ENCODE measurements around the gene ITIH1. TPM values are rescaled to one million over a fixed set of nuclear protein-coding genes. Genes with fewer than 3 reads are reported as not detected.

The ITIH1 gene
- total RNA-seq, 1 donor from 2014 or later: 0.80 TPM

DNA sequence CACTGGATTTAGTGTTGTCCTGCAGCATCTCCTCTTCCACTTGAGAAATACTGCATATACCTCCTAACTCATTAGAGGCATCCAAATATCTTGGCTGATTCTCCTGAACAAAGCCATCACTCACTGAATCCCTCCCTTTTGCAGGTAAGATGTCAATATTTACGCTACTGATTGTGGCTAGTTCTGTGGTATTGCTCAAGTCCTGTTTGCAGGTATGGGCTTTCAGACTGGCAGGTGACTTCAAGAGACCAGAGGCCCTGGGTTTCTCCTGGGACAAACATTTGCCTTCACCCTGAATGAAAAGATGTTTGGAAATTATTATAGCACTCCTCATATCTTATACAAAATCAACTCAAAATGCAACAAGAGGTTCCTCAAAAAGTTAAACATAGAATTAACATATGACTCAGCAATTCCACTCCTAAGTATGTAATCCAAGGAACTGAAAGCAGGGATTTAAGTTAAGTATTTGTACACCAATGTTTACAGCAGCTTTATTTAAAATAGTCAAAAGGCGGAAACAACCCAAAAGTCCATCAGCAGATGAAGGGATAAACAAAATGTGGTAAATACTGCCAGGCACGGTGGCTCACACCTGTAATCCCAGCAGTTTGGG lies 25.2 kb upstream of the ITIH1 start:
- H3K4me3 Mint-ChIP-seq: no peak overlapping the region
- CTCF ChIA-PET: no interaction called here
- intact Hi-C loops (cut with micrococcal nuclease): no loop called here
- ATAC-seq (ENCODE audit: low read depth): no peak
- peaks cover 79% of the 10 kb centered on the region for H3K36me3 Mint-ChIP-seq (ENCODE audit: low read depth)
- no peaks in the 10 kb centered on the region for H3K9me3 Mint-ChIP-seq
- POLR2A ChIA-PET: no interaction called here
- DNase-seq: no peak
- TF ChIP-seq, protein P1, sequence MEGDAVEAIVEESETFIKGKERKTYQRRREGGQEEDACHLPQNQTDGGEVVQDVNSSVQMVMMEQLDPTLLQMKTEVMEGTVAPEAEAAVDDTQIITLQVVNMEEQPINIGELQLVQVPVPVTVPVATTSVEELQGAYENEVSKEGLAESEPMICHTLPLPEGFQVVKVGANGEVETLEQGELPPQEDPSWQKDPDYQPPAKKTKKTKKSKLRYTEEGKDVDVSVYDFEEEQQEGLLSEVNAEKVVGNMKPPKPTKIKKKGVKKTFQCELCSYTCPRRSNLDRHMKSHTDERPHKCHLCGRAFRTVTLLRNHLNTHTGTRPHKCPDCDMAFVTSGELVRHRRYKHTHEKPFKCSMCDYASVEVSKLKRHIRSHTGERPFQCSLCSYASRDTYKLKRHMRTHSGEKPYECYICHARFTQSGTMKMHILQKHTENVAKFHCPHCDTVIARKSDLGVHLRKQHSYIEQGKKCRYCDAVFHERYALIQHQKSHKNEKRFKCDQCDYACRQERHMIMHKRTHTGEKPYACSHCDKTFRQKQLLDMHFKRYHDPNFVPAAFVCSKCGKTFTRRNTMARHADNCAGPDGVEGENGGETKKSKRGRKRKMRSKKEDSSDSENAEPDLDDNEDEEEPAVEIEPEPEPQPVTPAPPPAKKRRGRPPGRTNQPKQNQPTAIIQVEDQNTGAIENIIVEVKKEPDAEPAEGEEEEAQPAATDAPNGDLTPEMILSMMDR (IDR thresholded peaks at IDR 0.05): no peak
- no peaks in the 10 kb centered on the region for H3K27me3 Mint-ChIP-seq
- no peak overlapping the region for H3K27ac Mint-ChIP-seq
- H3K4me1 Mint-ChIP-seq: no peaks in the 10 kb centered on the region

DNA sequence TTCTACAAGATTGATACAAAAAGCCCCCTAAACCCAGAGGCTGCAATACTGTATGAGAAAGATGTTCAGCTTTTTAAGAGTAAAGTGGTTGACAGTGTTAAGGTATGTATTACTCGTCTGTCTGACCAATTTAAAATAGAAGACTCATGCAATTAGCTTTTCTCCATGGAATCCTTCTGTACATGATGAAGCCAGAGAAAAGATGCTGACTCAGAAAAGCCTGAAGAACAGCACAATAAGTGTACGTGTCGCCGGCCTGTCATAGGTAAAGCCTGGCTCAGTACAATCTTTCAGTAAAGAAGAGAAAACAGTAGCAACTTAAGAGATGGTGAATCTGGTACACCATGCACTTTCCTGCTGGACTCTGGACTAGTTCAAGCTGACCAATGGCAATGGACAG lies 23.0 kb upstream of the ITIH1 start:
- DNase-seq (no peak), ATAC-seq (ENCODE audit: low read depth) (no peak)
- H3K36me3 Mint-ChIP-seq (ENCODE audit: low read depth): peaks cover 80% of the 10 kb centered on the region
- TF ChIP-seq, protein P1 (IDR thresholded peaks at IDR 0.05): no peak
- H3K9me3 Mint-ChIP-seq: no peaks in the 10 kb centered on the region
- intact Hi-C loops (cut with micrococcal nuclease): no loop called here
- ChIA-PET CTCF (no interaction called here), POLR2A (no interaction called here)
- H3K4me1 Mint-ChIP-seq: no peaks in the 10 kb centered on the region
- no peaks in the 10 kb centered on the region for H3K27me3 Mint-ChIP-seq
- no peak overlapping the region for H3K4me3 Mint-ChIP-seq
- H3K27ac Mint-ChIP-seq: no peak overlapping the region

DNA sequence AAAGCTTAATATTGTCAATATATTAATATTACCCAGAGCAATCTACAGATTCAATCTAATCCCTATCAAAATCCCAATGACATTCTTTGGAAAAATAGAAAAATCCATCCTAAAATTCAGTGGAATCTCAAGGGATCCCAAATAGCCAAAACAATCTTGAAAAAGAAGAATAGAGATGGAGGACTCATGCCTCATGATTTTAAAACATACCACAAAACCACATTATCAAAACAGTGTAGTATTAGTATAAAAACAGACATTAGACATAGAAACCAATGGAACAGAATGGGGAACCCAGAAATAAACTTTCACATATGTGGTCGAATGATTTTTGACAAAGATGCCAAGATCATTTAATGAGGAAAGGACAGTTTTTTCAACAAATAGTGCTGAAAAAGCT lies 21.3 kb upstream of the ITIH1 start:
- intact Hi-C loops (cut with micrococcal nuclease): no loop called here
- no peak for DNase-seq
- CTCF ChIA-PET: no interaction called here

DNA sequence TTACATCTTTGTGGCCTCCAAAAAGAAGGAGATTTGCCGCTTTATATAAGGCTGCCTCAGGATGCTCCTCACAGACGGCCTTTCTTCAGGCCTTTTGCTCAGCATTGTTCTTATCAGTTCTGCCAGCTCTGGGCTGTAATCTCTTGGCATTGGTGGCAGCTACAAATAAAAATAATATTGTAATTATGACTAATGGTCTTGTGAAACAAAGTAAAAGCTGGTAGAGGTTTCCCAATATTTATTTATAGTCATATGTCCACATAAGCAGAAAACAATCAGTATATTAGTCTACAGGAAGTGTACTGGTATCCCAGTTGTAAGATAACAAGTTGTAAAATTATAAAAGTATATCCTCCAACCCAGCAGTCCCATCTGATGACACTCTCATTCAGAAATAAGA lies 13.9 kb upstream of the ITIH1 start:
- no peak overlapping the region for H3K27ac Mint-ChIP-seq
- ATAC-seq (ENCODE audit: low read depth) (no peak), DNase-seq (no peak)
- H3K9me3 Mint-ChIP-seq: no peaks in the 10 kb centered on the region
- ChIA-PET CTCF (no interaction called here), POLR2A (no interaction called here)
- TF ChIP-seq, protein P1 (IDR thresholded peaks at IDR 0.05): no peak
- H3K4me1 Mint-ChIP-seq: no peaks in the 10 kb centered on the region
- H3K27me3 Mint-ChIP-seq: no peaks in the 10 kb centered on the region
- no peak overlapping the region for H3K4me3 Mint-ChIP-seq
- intact Hi-C loops (cut with micrococcal nuclease): no loop called here
- peaks cover 80% of the 10 kb centered on the region for H3K36me3 Mint-ChIP-seq (ENCODE audit: low read depth)

More for the DNA sequence above, 21.3 kb upstream of the ITIH1 start:
- POLR2A ChIA-PET: no interaction called here
- Mint-ChIP-seq H3K27me3 (no peaks in the 10 kb centered on the region), H3K27ac (no peak overlapping the region), H3K4me1 (no peaks in the 10 kb centered on the region), H3K9me3 (no peaks in the 10 kb centered on the region), H3K36me3 (ENCODE audit: low read depth) (peaks cover 78% of the 10 kb centered on the region), H3K4me3 (no peak overlapping the region)
- no peak for ATAC-seq (ENCODE audit: low read depth)
- TF ChIP-seq, protein P1 (IDR thresholded peaks at IDR 0.05): no peak

DNA sequence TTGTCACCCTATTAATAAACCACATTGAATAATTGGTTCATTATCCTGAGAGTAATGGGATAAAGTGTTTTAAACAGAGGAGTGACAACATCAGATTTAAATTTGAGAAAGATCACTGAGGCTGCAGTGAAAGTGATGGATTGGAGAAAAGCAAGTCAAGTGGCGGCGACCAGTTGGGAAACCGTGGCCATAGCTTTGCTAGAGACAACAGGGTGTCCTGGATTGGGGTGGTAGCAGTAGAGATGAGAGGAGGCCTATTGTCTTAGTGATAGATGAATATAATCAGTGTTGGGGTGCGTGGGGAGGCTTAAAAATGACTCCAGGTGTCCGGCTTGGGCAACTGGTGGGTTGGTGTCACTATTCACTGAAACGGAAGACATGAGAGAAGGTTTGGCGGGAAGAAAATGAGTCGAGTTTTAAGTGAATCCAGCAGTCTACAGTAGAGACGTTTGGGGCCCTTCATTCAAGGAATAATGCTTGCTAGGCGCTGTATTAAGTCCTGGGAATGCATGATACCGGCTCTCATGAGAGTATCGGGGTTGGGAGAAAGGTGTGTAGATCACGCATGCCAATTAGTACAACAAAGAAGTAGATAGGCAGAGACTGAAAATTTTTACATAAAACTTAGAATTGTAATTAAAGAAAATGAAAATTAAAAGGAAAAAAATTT lies 7.5 kb upstream of the ITIH1 start:
- TF ChIP-seq, protein P1 (IDR thresholded peaks at IDR 0.05): no peak
- DNase-seq: no peak
- peak overlapping the region; percentile 57 for H3K27ac Mint-ChIP-seq
- peaks cover 17% of the 10 kb centered on the region for H3K4me1 Mint-ChIP-seq
- H3K4me3 Mint-ChIP-seq: peak overlapping the region; percentile 94
- H3K9me3 Mint-ChIP-seq: no peaks in the 10 kb centered on the region
- H3K27me3 Mint-ChIP-seq: no peaks in the 10 kb centered on the region
- ChIA-PET POLR2A (interaction anchor here (1.4 to 2.2 kb wide), 3 partner anchors 10 to 214 kb away, joined by 4 to 44 read pairs (median 5); no protein-coding TSS in a partner anchor), CTCF (interaction anchor here (1.1 kb wide), 1 partner anchor 29 kb away, joined by 4 read pairs; no protein-coding TSS in a partner anchor)
- intact Hi-C loops (cut with micrococcal nuclease): loop anchor here (1.0 to 10.0 kb wide), 7 partner anchors 29 to 302 kb away; partner anchors contain the start of genes NT5DC2, SFMBT1, SPCS1 and STIMATE
- peaks cover 28% of the 10 kb centered on the region for H3K36me3 Mint-ChIP-seq (ENCODE audit: low read depth)
- ATAC-seq (ENCODE audit: low read depth): no peak

All from activated B cell treated with CpG ODN at 0.5 μM for 24 hours (primary cell).